Measurements from ENCODE around the gene GOLGA6A.
"Not testable (repeated sequence)": the region's sequence is repeated elsewhere in the genome, so short reads cannot be mapped to it uniquely, and the experiment has no call there.

Gene GOLGA6A

DNA sequence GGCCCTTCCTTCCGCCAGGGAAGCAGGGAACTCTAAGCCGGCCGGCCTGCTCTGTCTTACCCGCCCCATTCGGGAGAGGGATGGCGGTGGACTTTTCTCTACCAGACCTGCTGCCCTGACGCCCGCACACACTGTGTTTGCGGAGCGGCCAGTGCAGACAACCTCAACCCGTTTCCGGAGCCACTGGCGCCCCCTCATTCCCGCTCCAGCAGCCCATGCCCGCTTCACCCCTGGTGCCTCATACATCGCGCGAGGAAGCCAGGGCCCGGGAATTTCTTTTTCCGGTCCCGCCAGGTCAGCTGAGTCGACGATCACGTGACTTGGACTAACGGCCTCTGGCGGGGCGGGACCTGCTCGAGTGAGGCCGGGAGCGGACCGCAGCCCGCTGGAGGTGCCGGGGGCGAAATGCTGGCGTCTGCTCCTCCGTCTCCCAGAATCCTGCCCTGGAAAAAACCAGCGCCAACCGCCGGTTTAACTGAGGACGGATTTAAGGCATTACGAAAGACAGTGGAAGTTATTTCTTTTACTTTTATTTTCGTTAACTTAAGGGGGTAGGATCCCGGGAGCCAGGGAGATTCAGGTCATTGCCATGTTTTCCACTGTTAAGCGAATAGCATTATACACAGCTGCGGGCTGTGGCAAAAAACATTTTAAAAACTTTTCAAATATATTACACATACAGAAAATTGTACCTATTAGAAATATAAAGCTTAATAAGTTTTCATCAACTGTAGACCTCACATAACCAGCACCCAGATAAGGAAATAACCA is 17.8 kb upstream of the GOLGA6A start:
- DNase-seq: peak; percentile 95

GRCh38 chr15:74096753-74097474 is 14.6 kb upstream of the GOLGA6A start:
- DNase-seq: not testable (repeated sequence)

DNA sequence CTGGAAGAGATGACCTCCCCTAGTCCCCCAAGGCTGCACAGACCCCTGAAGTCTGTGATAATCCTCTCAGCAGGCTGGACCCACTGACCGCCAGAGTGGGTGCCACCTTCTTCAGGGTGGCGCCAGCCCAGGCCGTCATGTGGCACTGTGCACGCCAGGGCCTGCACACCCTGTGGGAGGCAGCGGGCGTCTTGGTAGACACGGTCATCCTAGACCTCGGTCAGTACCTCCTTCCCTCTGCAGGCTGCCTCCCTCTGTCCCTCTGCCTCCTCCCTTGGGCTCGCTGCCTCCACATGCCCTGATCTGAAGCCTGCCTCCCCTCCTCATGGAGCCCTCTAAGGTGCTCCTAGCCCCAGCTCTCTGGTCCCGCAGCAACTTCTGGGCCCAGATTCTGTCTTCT is 13.3 kb upstream of the GOLGA6A start:
- not testable (repeated sequence) for DNase-seq

GRCh38 chr15:74094567-74094966 is 12.2 kb upstream of the GOLGA6A start:
- not testable (repeated sequence) for DNase-seq

DNA sequence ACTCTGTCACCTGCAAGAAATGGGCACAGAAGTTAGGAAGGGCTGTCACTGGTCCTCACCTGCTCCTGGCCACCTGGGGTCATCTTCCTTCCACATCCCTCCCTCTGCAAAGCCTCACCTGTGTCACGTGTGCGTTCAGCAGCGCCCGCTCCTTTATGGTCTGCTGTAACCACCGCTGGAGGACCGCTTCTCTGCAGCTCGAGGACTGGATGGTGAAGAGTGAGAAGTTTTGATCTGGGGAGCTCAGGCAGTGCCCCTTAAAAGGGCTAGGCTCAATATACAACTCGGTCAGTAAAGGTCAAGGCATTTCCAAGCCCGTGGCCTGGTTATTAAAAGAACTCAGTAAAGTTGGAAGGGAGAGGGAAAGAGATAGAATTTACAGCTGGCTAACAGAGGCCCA is 6.6 kb downstream of the GOLGA6A start:
- not testable (repeated sequence) for DNase-seq

GRCh38 chr15:74072614-74073337 is 9.6 kb downstream of the GOLGA6A start:
- DNase-seq: not testable (repeated sequence)

DNA sequence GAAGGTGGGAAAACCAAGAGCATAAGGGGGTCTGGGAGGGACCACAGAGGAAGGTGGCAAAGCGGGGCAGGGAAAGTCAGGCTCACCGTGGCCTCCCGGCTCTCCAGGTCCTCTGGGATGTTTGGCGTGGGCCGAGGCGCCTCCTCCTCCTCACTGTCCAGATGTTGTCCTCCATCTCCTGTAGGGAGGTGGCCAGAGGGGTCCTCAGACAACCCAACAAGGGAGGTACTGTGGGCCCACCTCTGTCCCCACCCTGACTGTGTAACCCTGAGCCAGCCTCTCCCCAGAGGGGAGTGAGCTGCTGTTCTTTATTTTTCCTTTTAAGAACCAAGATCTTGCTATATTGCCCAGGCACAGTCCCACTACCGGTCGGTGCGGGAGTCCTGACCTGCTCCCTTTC is 10.2 kb downstream of the GOLGA6A start:
- not testable (repeated sequence) for DNase-seq

DNA sequence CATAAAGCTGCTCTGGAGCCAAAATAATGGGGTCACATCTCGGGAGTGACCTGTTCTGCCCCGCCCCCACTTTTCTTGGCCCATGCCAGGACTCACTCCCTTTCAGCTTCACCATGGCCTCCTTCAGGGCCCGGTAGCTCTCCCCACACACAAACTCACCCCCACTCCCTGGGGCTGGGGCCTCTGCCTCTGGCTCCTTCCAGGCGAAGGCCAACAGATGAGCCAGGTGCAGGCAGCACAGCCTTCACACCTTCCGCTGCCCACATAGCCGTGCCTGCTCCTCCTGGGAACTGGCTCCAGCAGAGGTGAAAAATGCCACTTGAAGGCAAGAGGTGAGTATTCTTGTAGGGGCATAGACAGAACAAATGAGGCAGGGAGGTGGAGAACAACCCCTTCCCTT is 10.7 kb downstream of the GOLGA6A start:
- not testable (repeated sequence) for DNase-seq

DNA sequence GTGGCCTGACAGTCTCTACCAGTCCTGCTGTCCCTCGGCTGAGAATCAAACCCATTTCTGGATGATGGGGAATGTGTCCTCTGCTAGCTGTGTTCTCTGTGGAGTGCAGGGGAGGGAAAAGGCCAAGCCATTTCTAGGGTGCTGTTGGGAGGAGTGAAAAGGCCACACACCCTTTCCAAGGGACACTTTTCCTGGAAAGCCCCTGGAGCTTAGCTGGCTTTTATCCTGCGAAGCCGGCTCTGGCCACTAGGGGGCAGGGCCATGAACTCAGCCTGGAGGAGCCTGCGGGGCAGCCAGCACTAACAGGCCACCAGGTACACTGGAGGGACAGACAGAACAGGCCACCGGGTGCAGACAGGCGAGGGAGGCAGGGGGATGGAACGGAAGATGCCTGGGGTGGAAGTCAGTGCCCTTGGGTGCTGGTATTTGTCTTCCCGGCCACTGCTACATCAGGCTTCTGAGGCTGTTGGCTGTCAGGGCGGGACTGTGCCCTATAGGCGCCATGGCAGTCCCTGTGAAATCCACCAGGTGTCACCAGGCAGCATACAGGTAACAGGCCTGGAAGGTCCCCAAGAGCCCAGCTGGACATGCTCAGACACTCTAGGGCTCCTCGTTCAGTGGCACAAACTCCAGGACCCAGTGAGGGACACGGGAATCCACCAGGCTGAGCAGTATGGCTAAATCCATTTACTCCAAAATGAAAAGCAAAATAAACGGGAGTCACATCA is 16.5 kb downstream of the GOLGA6A start:
- DNase-seq: not testable (repeated sequence)

DNA sequence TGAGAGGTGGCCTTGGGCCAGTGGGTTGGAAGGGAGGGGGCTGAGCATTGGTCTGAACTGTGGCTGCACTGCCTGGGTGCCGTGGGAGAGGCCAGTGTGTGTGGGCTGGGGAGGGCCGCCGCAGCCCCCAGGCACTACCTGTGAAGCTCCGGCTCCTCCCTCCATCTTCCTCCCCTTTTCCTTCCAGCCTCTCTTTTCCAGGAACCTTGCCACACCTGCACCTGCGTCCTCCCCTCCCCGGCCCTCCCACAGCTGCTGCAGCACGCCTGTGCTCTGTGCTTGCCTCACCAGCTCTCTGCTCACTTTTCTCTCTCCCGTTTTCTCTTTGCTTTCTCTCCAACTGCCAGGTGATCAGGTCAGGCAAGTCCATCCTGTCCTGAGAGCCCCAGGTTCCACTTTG is 17.5 kb downstream of the GOLGA6A start:
- DNase-seq: not testable (repeated sequence)

- not testable (repeated sequence) for DNase-seq
Measured at GRCh38 chr15:74064183-74064582, 18.2 kb downstream of the GOLGA6A start.

GRCh38 chr15:74063425-74064146 is 18.8 kb downstream of the GOLGA6A start:
- not testable (repeated sequence) for DNase-seq

- DNase-seq: no peak
Measured at GRCh38 chr15:74062671-74063070, 19.7 kb downstream of the GOLGA6A start.

GRCh38 chr15:74062236-74062635 is 20.1 kb downstream of the GOLGA6A start:
- no peak for DNase-seq

DNA sequence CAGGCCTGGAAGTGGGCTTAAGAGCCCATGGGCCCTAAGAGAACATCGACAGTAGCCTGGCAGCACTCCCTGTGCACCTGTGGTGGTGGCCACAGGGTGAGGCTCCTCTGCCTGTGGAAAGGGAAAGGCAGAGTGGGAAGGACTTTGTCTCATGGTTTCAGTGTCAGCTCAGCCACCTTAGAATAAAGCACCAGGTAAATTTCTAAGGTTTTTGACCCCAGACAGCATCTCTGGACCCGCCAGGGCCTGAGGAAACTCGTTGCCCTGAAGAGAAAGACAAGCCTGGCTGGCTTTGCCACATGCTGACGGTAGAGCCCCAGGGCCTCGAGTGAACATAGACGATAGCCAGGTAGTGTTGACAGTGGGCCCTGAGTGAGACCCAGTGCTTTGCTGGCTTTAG is 22.1 kb downstream of the GOLGA6A start:
- DNase-seq: no peak

- not testable (repeated sequence) for DNase-seq
Measured at GRCh38 chr15:74059050-74059833, 23.1 kb downstream of the GOLGA6A start.

DNA sequence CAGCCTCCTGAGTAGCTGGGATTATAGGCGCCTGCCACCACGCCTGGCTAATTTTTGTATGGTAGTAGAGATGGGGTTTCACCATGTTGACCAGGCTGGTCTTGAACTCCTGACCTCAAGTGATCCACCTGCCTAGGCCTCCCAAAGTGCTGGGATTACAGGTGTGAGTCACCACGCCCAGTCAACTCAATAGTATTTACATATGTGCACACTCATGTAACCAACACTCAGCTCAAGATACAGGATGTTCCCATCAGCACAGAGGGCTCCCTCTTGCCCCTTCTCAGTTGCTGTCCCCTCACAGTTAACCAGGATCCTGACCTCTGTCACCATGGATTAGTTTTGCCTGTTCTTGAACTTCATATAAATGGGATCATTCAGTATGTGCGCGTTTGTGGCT is 26.0 kb downstream of the GOLGA6A start:
- DNase-seq: not testable (repeated sequence)

- DNase-seq: no peak
Measured at GRCh38 chr15:74055804-74056203, 26.5 kb downstream of the GOLGA6A start.

DNA sequence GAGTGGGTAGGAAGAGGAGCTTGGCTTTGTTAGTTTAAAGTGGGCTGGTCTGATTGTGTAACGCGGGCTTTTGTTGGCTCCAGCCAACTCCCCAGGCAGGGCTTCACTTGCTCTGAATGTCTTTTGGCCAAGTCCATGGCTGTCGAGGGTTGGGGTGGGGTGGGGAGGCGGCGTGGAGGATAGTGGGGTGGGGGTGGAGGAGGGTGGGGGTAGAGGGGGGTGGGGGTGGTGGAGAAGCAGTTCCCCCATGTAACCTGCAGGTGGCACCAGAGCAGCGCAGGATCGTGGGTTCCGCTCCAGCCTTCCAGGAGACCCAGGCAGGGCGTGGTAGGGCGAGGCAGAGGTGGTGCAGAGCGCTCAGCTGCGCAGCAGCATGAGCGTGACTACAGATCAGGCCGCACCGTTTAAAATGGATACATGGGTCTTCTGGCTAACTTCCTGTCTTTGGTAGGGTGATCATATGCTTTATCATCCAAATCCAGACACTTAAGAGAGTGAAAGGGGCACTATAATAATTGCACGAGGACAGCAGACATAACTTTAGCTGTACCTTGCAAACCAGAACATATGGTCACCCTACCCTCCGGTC is 28.3 kb downstream of the GOLGA6A start:
- DNase-seq: peak; percentile 90

GRCh38 chr15:74053517-74053916 is 28.8 kb downstream of the GOLGA6A start:
- DNase-seq: no peak
